Cardiac muscle cell (in vitro differentiated cells and primary cell): ENCODE measurements around the gene RELN. TPM values are rescaled to one million over a fixed set of nuclear protein-coding genes. Genes with fewer than 3 reads are reported as not detected.

Source experiments
- DNase-seq, 2 donors: peaks; one replicate each; pipeline versions ENCODE4 v3.0.0 to v3.0.0-alpha.2; 2010 to 2017; ENCODE audit warnings: low read depth in 1 of 2, low spot score in 1 of 2
- H3K27ac ChIP-seq: fragments of 200-600 bp; sonication (generic); 2 replicates; pipeline ENCODE4 v1.5.1; 2016
- H3K27me3 ChIP-seq: fragments of 200-600 bp; sonication (generic); 2 replicates; pipeline ENCODE4 v1.6.0; 2016; ENCODE audit warnings: control low read depth
- H3K36me3 ChIP-seq: fragments of 200-600 bp; sonication (generic); 2 replicates; pipeline ENCODE4 v1.5.1; 2016; ENCODE audit warnings: control low read depth
- H3K4me1 ChIP-seq: fragments of 200-600 bp; sonication (generic); 2 replicates; pipeline ENCODE4 v1.8.1; 2017; ENCODE audit warnings: low read depth, mild to moderate bottlenecking, mixed run types
- H3K4me3 ChIP-seq: fragments of 200-600 bp; sonication (generic); 2 replicates; pipeline ENCODE4 v1.5.1; 2016; ENCODE audit warnings: mild to moderate bottlenecking
- H3K9me3 ChIP-seq: fragments of 200-600 bp; sonication (generic); 2 replicates; pipeline ENCODE4 v1.5.1; 2017; ENCODE audit warnings: low read depth, mild to moderate bottlenecking, control low read depth
- CTCF ChIP-seq: IDR thresholded peaks from 2 replicates; pipeline ENCODE4 v1.5.1; 2012; ENCODE audit warnings: low read depth, mild to moderate bottlenecking, low read length
- polyA plus RNA-seq: library from polyadenylated mRNA; unstranded; fragments of >200 nt; fragmentation: Nextera tagmentation; extraction: Ambion mirVana; gene quantifications from 2 replicates; pipeline ENCODE4 v1.2.1, GENCODE V29; 2016
- total RNA-seq: library from RNA; depleted of rRNA; stranded (reverse); fragments of >200 nt; gene quantifications from 2 replicates; pipeline ENCODE4 v1.2.3, GENCODE V29; 2016

Gene RELN
- total and polyA plus RNA-seq, 2 experiments from 2014 or later: 19.2 to 46.9 TPM

- Histone ChIP-seq H3K9me3 (no peaks in the 10 kb centered on the region), H3K27ac (no peak overlapping the region), H3K36me3 (no peaks in the 10 kb centered on the region), H3K27me3 (no peaks in the 10 kb centered on the region), H3K4me1 (peaks cover 7% of the 10 kb centered on the region), H3K4me3 (no peak overlapping the region)
- TF ChIP-seq CTCF: no peak
- no peak for DNase-seq
Measured at GRCh38 chr7:103921692-103922091, 67.8 kb downstream of the RELN start.

- DNase-seq: no peak
- TF ChIP-seq CTCF: no peak
- H3K4me1 ChIP-seq: peaks cover 7% of the 10 kb centered on the region
- no peaks in the 10 kb centered on the region for H3K36me3 ChIP-seq
- no peaks in the 10 kb centered on the region for H3K9me3 ChIP-seq
- H3K27me3 ChIP-seq: no peaks in the 10 kb centered on the region
- no peak overlapping the region for H3K4me3 ChIP-seq
- H3K27ac ChIP-seq: no peak overlapping the region
Measured at GRCh38 chr7:103919272-103919868, 70.1 kb downstream of the RELN start.

- Histone ChIP-seq H3K27ac (no peak overlapping the region), H3K36me3 (no peaks in the 10 kb centered on the region), H3K9me3 (no peaks in the 10 kb centered on the region), H3K4me3 (no peak overlapping the region), H3K27me3 (no peaks in the 10 kb centered on the region), H3K4me1 (peaks cover 7% of the 10 kb centered on the region)
- DNase-seq: no peak
- TF ChIP-seq CTCF: no peak
Measured at GRCh38 chr7:103918631-103919271, 70.7 kb downstream of the RELN start.

- Histone ChIP-seq H3K9me3 (no peaks in the 10 kb centered on the region), H3K36me3 (no peaks in the 10 kb centered on the region), H3K4me3 (no peak overlapping the region), H3K27me3 (no peaks in the 10 kb centered on the region), H3K27ac (no peak overlapping the region), H3K4me1 (peaks cover 7% of the 10 kb centered on the region)
- no peak for TF ChIP-seq CTCF
- DNase-seq: no peak
Measured at GRCh38 chr7:103915680-103916357, 73.6 kb downstream of the RELN start.

- Histone ChIP-seq H3K4me1 (peaks cover 3% of the 10 kb centered on the region), H3K36me3 (no peaks in the 10 kb centered on the region)
Measured at GRCh38 chr7:103914147-103914899, 75.1 kb downstream of the RELN start.

More at GRCh38 chr7:103914147-103914899, 75.1 kb downstream of the RELN start:
- Histone ChIP-seq H3K27ac (no peak overlapping the region), H3K9me3 (no peaks in the 10 kb centered on the region), H3K27me3 (no peaks in the 10 kb centered on the region), H3K4me3 (no peak overlapping the region)
- DNase-seq: no peak
- no peak for TF ChIP-seq CTCF
